ENCODE data around the gene RASL10B. TPM values are rescaled to one million over a fixed set of nuclear protein-coding genes. Genes with fewer than 3 reads are reported as not detected.

The RASL10B gene
- total RNA-seq, 4 donors from 2014 or later: 10.3 to 28.1 (median 17.4) TPM

DNA sequence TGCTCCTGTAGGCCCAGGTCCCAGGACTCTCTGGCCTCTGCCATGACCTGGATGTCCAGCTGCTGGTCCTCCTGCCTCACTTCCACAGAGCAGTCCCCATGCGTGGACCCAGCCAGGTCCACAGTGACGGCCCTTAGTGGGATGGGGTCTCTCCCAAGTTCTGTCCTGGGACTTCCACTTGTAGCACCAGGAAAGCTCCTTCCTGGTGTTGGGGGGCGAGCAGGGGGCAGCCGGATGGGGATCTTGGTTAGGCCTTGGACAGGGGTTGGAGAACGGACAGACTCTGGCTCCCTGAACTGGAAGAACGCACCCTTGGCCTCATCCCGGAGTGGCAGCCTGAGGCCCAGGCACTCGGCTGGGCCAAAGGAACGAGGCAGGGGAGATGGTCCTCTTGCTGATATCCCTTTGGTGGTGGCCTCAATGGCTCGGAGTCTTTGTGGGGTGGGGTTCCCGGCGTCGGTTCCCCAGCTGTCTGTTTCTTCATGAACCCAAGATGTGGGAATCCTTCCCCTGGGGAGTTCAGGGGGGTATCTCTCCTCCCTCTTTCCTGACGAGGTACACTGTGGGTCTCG lies 14.4 kb downstream of the RASL10B start:
- no peak overlapping the region for H3K4me3 ChIP-seq
- no peak for DNase-seq (ENCODE audit: extremely low spot score)
- intact Hi-C loops (cut with DNase I): loop anchor here (5.0 kb wide), 4 partner anchors 54 to 434 kb away; no protein-coding TSS in a partner anchor
- no peak overlapping the region for H3K27ac ChIP-seq (replicated peaks in 1 of 4)
- peaks cover 10 to 43% (median 33%) of the 10 kb centered on the region in 4 donors for H3K4me1 ChIP-seq
- H3K36me3 ChIP-seq: no peaks in the 10 kb centered on the region
- no peaks in the 10 kb centered on the region for H3K9me3 ChIP-seq
- H3K27me3 ChIP-seq: peaks cover 8 to 99% (median 32%) of the 10 kb centered on the region in 4 donors
- 82% methylated on average over 5 of the region's 15 CpGs for WGBS
- TF ChIP-seq POLR2A (IDR thresholded peaks at IDR 0.05; ENCODE audit: low read depth): no peak
- TF ChIP-seq, protein P1, sequence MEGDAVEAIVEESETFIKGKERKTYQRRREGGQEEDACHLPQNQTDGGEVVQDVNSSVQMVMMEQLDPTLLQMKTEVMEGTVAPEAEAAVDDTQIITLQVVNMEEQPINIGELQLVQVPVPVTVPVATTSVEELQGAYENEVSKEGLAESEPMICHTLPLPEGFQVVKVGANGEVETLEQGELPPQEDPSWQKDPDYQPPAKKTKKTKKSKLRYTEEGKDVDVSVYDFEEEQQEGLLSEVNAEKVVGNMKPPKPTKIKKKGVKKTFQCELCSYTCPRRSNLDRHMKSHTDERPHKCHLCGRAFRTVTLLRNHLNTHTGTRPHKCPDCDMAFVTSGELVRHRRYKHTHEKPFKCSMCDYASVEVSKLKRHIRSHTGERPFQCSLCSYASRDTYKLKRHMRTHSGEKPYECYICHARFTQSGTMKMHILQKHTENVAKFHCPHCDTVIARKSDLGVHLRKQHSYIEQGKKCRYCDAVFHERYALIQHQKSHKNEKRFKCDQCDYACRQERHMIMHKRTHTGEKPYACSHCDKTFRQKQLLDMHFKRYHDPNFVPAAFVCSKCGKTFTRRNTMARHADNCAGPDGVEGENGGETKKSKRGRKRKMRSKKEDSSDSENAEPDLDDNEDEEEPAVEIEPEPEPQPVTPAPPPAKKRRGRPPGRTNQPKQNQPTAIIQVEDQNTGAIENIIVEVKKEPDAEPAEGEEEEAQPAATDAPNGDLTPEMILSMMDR (IDR thresholded peaks at IDR 0.05): no peak
- TF ChIP-seq EP300 (IDR thresholded peaks at IDR 0.05): no peak
- TF ChIP-seq POLR2AphosphoS5 (IDR thresholded peaks at IDR 0.05): no peak

DNA sequence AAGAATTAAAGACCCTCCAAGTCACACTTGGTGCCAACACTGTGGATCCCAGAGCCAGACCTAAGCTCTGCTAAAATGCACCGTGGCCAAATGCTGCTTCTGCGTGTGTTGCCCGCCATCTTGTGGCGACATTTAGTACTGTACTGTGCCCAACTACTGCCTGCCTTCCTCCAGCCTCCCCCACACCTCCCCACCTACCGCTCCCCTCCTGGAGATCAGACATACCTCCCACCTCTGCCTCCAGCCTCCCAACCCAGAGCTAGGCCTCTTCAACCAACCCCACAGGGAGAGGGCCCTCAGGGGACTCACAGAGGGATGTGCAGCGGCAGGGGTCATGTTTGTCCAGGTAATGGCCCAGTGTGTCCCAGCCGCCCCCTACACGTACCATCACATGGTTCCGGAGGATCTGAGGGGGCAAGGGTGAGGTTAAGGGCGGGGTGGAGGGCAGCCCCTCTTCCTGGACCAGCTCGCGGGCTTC lies 16.1 kb downstream of the RASL10B start:
- H3K36me3 ChIP-seq: no peaks in the 10 kb centered on the region
- DNase-seq (ENCODE audit: extremely low spot score): no peak
- intact Hi-C loops (cut with DNase I): loop anchor here (5.0 kb wide), 4 partner anchors 55 to 435 kb away; no protein-coding TSS in a partner anchor
- H3K27me3 ChIP-seq: peaks cover 8 to 93% (median 18%) of the 10 kb centered on the region in 4 donors
- WGBS: 0% methylated on average over 5 of the region's 12 CpGs
- no peaks in the 10 kb centered on the region for H3K9me3 ChIP-seq
- TF ChIP-seq, protein P1 (IDR thresholded peaks at IDR 0.05): peak; percentile 86 to 94 (median 89)
- TF ChIP-seq POLR2AphosphoS5 (IDR thresholded peaks at IDR 0.05): peak in 1 of 2 donors; percentile 35
- TF ChIP-seq EP300 (IDR thresholded peaks at IDR 0.05): no peak
- TF ChIP-seq POLR2A (IDR thresholded peaks at IDR 0.05; ENCODE audit: low read depth): no peak
- H3K4me1 ChIP-seq: peaks cover 3 to 38% (median 30%) of the 10 kb centered on the region in 4 donors
- no peak overlapping the region for H3K27ac ChIP-seq (replicated peaks in 1 of 4)
- no peak overlapping the region for H3K4me3 ChIP-seq

DNA sequence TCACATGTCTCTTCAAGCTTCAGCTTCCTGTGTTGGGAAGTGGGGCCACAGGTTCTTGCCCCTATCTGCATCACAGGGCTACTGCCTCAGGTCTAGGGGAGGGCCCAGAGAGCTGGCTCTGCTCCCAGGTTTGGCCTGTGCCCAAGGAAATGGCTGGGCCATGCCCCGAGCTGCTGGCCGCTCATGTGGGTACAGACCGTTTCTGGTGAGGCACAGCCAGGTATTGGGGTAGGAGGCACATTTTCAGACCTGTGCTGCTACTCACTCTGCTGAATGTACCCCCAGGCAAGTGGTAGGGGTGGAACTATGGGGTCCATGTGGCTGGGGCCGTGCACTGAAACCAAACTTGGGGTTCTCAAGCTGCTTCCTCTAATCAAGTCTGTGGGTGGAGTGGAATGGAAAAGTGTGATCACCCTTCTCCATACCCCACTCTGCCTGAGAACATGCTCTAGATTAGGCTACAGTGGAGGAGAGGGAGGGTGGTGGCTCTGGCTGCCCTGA lies 17.0 kb downstream of the RASL10B start:
- Histone ChIP-seq H3K4me1 (peaks cover 11 to 46% (median 38%) of the 10 kb centered on the region in 4 donors), H3K4me3 (no peak overlapping the region), H3K27me3 (peaks cover 4 to 87% (median 13%) of the 10 kb centered on the region in 4 donors), H3K9me3 (no peaks in the 10 kb centered on the region), H3K36me3 (no peaks in the 10 kb centered on the region), H3K27ac (replicated peaks in 1 of 4) (no peak overlapping the region)
- no peak for DNase-seq (ENCODE audit: extremely low spot score)
- intact Hi-C loops (cut with DNase I): loop anchor here (5.0 kb wide), 4 partner anchors 56 to 436 kb away; no protein-coding TSS in a partner anchor
- 59% methylated on average over 2 of the region's 4 CpGs for WGBS
- TF ChIP-seq, protein P1 (IDR thresholded peaks at IDR 0.05): no peak
- no peak for TF ChIP-seq POLR2AphosphoS5 (IDR thresholded peaks at IDR 0.05)
- no peak for TF ChIP-seq EP300 (IDR thresholded peaks at IDR 0.05)
- TF ChIP-seq POLR2A (IDR thresholded peaks at IDR 0.05; ENCODE audit: low read depth): no peak

DNA sequence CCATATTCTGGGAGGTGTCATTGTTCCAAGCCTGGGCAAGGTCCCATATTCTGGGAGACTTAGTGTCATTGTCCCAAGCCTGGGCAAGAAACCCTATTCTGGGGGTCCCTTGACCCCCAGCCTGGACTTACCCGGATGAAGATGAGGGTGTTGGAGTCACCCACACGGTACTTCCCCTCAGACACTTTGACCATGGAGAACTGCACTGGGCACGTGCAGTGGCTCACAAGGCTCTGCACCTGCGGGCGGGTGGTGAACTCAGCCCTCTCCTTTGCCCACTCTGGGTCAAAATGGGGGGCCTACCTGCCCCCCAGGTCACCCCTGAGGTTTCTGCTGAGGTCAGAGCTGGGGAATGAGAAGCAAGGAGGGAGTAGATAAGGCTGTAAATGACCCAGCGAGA lies 17.5 kb downstream of the RASL10B start:
- Histone ChIP-seq H3K27me3 (peaks cover 4 to 81% (median 12%) of the 10 kb centered on the region in 4 donors), H3K27ac (replicated peaks in 1 of 4) (no peak overlapping the region), H3K9me3 (no peaks in the 10 kb centered on the region), H3K36me3 (no peaks in the 10 kb centered on the region), H3K4me1 (peaks cover 11 to 46% (median 39%) of the 10 kb centered on the region in 4 donors), H3K4me3 (no peak overlapping the region)
- WGBS: 100% methylated on average over 4 of the region's 6 CpGs
- no peak for DNase-seq (ENCODE audit: extremely low spot score)
- intact Hi-C loops (cut with DNase I): loop anchor here (5.0 kb wide), 4 partner anchors 57 to 437 kb away; no protein-coding TSS in a partner anchor
- TF ChIP-seq EP300 (IDR thresholded peaks at IDR 0.05) (no peak), POLR2AphosphoS5 (IDR thresholded peaks at IDR 0.05) (no peak), POLR2A (IDR thresholded peaks at IDR 0.05; ENCODE audit: low read depth) (no peak)
- TF ChIP-seq, protein P1 (IDR thresholded peaks at IDR 0.05): no peak
